HG02610 (cell line): Measurements from ENCODE around the gene PNPLA2.

Source experiments
- ATAC-seq: cut with Tn5 transposase; IDR thresholded peaks from one replicate; pipeline ENCODE4 v1.9.1; 2021; ENCODE audit warnings: mild to moderate bottlenecking, moderate library complexity; ENCODE audit not compliant: unreplicated experiment

Gene PNPLA2

DNA sequence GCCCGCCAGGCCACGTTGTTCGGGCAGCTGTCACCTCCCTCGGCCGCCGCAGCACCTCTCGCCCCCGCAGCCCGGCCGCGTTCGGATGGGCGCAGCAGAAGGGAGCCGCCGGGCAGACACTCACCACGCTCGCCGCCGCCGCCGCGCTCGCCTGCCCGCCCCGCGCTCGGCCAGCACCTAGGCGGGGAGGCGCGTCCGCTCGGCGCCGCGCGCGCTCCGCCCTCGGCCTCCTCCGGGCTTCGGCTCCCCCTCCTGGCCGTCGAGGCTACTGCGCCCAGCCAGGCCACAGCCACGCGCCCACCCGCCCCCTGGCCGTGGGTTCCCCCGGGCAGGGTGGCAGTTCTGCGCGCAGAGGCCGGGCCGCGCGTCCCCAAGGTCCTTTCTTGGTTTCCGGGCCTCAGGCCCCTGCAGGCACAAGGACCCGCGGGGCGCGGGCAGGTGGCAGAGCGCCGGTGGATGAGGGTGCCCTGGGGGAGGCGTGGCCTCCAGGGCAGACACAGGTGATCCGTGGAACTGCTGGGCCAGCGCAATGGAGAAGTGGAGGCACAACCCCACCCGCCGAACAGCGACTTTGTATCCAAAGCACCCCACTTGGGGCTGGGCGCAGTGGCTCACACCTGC, 20.5 kb upstream of the PNPLA2 start, which contains the start of gene SLC25A22:
SLC25A22 (minus strand) TSS at position 189 of the 621 bp plus-strand sequence. CDS start 3,275 bp downstream, outside the sequence.
- peak; percentile 61 for ATAC-seq

DNA sequence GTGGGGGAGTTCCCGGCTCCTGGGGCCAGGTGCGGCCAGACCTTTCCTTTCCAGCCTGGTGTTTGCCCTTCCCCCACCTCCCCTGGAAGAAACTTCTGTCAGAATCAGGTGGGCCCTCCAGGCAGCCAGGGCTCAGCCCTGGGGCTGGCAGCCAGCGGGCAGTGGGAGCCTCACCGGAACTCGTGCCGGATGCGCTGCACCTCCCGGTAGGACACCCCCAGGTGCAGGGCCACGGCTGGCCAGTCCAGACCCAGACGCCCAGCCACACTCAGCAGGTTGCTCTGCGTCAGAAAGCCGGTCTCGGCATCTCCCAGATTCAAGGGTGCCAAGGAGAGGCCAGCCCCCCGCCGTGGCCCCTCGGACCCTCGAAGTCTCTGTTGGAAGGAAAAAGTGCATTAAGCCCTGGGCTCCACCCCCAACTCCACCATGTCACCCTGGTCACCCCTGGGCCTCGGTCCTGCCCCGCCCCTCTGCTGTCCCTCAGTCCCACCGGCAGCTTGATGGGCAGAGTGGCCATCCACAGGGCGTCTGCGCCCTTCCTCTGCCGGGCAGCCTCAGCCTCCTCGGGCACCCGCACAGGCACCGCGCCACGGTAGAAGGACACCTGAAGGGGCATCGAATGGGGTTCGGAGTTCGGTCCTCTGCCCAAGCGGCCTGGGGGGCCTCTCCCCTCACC, 18.9 kb upstream of the PNPLA2 start:
- ATAC-seq = no peak

DNA sequence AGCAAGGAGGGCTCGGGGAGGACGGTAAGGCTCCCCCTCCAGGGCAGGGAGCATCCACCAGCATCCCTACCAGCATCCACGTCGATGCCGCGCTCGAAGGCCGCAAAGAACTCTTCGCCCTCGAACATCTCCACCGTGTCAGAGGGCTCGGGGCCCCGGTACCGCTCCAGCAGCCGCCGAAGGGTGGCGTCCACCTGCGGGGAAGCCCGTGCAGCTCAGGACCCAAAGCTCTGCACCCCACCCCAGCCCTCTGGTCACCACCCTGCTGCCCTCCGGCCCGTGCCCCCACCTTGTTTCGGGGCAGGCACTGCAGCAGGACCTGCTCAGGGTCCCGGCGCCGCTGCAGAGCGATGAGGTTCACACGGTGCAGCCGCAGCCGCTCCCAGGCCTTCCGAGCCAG, 18.2 kb upstream of the PNPLA2 start:
- ATAC-seq = no peak

DNA sequence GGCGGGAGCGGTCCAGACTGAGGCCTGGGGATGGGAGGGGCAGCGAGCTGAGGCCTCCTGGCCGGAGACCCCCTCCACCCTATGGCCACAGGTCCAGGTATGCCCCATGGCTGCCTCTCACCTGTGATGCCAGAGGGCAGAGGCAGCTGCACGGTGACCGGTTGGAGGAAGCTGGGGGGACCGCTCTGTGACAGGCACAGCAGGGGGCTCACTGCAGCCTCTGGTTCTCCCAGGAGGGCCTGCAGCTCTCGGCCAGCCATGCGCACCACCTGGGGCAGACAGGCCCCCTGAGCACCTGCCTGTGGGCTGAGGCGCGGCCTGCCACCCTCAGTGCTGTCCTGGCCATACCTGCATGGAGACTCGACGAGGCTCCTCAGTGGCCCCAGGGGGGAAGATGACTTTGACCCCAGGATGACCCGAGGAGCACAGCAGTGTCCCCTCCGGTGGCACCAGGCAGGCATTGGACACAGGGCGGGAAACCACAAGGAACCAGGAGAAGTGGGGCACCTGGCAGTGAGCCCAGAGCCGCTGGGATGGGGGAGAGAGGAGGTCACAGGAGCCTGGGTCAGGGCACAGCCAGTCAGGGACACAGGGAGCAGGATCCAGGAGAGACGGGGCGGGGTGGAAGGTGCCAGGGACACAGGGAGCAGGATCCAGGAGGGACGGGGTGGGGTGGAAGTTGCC, 17.5 kb upstream of the PNPLA2 start:
- no peak for ATAC-seq

DNA sequence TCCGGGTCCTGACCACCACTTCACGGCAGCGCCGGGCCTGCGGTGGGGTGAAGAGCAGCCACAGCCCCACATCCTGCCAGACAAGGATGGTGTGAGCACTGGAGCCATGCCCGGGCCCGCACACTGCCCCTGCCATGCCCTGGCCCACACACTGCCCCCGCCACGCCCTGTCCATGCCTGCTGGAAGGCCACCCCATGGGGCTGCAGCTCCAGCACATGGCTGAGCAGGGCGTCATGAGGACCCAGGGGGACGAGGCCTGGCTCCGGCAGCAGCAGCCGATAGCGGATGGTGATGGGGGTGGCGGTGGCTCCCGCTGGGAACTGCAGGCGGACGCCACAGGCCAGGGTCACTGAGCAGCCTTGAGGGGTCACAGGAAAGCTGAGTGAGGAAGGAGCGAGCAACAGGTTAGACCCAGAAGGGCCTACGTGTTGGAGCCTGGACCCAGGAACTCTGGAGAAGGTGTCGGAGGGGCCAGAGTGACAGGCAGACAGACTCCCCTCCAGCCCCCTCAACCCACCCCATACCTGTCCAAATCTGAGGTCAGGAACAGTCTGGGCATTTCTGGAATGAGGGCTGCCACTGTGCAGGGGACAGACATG, 16.6 kb upstream of the PNPLA2 start:
- ATAC-seq = no peak

DNA sequence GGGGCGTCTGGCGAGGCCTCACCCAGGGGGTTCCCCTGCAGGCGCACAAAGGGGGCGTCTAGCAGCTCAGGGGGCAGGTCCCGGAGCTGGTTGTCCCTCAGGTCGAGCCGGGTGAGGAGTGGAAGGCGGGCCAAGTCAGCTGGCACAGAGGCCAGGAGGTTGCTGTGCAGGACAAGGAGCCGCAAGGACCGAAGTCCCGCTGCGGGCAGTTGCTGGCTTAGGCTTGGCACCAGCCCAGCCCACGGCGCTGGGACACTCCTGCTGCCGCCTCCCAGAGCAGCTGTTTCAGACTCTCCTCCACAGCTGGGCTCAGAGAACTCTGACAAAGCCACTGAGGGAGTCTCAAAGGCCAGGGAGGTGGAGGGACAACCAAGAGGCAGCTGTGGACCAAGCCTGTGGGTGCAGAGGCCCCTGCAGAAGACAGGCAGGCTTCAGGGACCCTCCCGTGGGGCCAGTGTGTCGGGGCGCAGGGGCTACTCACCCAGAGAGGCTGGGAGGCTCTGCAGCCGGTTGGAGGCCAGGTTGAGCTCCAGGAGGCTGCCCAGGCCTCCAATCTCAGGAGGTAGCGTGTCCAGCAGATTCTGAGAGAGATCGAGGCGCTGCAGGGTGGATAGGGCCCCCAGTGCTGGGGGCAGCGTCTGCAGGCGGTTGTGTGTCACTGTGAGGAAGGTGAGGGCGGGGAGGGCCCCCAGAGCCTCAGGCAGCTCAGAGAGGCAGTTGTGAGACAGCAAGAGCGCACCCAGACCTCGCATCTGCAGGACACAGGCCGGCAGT, 15.8 kb upstream of the PNPLA2 start:
- ATAC-seq = no peak

DNA sequence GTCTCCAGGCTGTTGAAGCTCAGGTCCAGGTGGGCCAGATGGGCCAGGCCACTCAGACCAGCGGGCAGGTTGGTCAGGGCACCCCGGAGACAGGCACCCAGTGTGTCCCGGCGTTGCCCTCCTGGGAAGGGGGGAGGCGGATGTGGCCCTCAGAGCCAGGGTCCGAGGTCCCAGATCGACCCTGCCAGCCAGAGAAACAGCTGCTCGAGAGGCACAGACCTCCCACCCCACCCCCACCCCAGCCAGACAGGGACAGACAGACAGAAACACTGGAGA, 15.3 kb upstream of the PNPLA2 start:
- ATAC-seq = no peak

DNA sequence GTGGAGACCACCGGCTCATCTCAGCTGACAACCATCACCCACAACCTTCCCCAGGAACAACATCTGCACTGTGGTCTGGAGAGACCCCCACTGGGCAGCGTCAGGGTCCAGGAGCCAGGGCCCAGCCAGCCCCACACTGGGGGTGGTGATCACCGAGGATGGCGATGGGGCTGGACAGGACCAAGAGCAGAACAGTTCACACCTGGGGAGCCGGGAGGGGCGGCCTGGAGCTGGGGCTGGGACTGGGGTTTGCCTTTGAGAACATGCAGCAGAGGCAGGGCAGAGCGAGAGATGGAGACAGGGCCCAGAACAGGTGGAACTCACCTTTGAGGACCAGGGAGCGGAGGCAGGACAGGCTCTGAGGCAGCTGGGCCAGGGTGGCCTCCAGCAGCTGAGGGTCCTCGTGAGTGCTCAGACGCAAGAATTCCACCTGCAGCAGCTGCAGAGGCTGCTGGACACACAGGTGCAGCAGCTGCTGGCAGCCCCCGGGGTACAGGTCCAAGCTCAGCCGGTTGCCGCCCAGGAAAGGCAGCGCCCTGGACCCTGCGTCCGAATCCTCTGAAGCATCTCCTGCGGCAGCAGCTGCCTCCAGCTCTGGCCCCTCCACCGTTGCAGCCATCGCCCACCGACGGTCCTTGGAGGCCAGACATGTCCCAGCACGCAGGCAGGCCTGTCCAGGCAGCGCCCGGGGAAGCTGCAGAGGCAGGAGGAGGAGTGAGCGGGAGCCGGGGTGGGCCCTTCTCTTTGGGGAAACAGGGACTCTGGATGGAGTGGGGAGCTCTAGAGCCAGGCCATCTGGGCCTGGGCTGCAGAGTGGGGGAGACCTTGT, 14.7 kb upstream of the PNPLA2 start:
- no peak for ATAC-seq

DNA sequence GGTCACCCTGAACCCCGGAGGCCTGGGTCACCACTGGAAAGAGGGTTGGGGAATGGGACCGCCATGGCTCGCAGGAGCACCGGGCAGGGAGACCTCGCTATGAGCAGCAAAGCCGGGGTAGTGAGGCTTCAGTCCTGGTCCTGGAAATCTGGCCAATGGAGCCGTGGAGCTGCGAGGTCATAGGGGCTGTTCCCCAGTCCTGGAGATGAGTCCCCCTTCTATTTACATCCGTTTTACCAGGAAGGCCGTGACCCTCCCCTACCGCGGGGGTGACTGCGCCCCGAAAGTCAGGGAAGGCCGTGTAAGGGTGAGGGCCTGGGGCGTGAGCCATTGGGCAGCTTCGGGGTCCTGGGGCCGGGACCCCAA, 14.1 kb upstream of the PNPLA2 start:
- no peak for ATAC-seq

DNA sequence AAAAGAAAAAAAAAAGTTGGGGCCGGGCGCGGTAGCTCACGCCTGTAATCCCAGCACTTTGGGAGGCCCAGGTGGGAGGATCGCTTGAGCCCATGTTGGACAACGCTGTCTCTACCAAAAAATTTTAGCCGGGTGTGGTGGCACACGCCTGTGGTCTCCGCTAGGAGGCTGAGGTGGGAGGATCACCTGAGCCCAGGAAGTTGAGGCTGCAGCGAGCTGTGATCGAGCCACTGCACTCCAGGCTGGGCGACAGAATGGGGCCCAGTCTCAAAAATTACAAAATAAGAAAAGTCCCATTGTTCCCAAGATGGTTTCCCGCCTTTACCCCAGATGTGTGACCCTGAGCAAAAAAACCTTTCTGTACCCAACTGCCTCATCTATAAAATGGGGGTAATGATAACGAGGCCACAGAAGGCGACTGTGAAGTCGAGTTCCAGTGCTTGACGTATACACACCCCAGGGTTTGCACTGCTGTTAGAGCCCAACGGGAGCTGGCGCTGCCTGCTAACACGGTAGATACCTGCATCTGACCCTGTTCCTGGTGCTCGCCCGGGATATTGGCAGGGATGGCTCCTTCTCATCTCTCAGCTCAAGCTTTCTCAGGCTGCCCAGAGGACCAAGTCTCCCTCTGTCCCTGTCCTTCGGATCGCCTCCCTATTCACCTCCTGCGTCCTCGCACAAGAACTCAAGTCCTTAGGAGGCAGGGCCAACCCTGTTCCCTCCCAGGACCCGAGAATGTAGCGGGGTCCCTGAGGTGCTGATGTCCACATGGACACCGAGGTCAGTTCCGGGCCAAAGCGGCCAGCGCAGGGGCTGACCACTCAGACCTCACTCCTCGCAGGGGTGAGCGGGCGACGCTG, 10.1 kb upstream of the PNPLA2 start:
- no peak for ATAC-seq

DNA sequence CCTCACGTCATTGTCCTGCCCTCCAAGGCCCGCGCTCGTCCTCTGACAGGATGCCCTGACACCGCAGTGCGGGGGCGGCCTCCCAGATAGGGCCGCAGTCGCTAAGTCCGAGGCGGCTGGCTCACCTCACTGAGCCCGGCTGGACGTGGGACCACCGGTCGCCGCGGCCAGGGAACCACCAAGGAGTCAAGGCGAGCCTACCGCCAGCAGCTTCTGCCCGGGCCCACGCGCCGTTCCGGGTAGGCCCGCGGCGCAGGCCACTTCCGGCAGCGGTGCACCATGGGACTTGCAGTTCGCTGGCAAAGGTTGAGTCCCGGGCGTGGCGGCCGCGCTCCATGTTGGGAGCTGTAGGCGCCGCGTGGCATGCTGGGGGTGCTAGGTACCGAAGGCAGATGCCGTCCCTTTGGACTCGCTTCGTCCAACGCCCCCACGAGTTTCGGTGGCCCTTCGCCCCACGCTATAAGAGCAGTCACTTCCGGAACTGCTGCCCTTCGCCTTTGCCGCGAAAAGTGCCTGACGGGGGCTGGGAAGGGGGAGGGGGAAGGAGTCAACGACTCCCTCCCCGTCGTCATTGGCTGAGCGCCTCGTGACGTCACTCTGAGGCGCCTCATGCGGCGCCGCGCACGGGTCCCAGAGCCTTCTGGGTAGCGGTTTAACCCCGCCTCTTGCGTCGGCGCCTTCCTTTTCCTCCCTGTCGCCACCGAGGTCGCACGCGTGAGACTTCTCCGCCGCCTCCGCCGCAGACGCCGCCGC, 9.3 kb upstream of the PNPLA2 start, which contains the start of gene RPLP2:
RPLP2 (plus strand) TSS at position 681 of the 753 bp plus-strand sequence. CDS start 268 bp downstream, outside the sequence.
- peak; percentile 75 for ATAC-seq

DNA sequence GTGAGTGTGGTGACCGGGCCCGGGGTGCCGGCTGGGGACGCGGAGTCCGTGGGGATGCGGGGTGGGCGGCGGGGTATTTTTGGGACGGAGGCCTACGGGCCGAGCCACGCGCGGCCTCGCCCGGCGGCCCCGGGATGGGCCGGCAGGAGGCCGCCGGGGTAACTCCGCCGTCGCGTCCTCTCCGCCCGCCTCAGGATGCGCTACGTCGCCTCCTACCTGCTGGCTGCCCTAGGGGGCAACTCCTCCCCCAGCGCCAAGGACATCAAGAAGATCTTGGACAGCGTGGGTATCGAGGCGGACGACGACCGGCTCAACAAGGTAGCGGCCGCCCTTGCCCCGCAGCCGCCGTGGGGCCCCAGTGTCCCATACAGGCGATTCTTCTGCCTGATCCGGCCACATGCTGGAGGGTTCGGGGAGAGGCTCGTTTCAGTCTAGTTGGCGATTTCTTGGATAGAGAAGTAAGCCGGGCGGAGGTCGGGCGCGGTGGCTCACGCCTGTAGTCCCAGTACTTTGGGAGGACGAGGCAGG, 8.6 kb upstream of the PNPLA2 start:
- no peak for ATAC-seq

DNA sequence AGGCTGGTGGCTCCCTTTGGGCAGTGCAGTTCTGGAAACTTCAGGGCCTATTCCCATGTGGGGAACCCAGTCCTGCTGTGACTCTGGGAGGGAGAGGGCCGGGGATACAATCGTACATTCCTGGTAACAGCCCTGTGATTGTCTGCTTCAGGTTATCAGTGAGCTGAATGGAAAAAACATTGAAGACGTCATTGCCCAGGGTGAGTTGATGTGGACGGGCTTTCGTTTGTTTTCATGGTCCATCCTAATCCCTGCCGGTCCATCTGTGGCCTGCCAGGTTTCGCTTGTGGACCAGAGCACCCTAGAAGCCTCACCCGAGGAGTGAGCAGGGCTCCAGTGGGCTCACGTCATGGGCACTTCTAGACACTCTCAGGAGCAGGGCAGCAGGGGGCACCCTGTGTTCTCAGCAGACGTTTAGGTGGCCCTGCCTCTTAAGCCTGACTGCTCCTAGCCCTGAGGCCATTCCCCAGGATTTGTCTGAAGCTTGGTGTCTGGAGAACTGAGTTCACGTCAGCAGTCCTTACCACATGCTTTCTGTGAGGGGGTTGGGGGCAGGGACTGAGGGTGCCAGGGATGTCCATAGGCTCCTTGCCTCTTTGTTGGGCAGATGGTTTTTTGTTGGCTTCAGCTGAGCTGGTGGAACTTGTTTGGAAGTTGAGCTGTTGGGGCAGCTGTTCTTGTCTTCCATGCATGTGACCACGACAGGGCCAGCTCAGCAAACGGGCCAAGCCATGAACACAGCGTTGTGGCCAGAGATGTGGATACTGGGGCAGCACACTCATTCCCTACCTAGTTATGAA, 7.1 kb upstream of the PNPLA2 start:
- no peak for ATAC-seq

DNA sequence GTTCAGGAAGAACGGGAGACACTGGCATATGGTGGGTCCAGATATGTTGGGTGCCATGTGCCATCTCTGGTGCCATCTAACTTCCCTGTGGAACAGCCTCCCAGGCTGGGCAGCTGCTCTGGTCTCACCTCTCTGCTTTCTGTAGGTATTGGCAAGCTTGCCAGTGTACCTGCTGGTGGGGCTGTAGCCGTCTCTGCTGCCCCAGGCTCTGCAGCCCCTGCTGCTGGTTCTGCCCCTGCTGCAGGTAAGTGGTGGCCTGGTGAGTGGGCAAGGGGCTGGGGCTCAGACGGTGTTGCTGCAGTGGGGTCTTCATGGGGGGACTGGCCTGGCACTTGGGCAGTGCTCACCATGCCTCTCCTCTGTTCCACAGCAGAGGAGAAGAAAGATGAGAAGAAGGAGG, 6.3 kb upstream of the PNPLA2 start:
- no peak for ATAC-seq

DNA sequence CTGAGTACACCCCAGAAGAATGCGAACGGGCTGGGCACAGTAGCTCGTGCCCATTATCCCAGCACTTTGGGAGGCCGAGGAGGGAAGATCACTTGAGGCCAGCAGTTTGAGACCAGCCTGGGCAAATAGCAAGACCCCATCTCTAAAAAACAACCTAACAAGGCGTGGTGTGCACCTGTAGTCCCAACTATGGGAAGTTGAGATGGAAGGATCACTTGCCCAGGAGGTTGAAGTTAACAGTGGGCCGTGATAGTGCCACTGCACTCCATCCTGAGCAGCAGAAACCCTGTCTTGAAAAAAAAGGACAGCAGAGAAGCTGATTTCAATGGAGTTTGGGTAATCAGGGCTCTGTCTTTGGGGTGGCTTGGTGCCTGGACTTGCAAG, 5.7 kb upstream of the PNPLA2 start:
- ATAC-seq = no peak

DNA sequence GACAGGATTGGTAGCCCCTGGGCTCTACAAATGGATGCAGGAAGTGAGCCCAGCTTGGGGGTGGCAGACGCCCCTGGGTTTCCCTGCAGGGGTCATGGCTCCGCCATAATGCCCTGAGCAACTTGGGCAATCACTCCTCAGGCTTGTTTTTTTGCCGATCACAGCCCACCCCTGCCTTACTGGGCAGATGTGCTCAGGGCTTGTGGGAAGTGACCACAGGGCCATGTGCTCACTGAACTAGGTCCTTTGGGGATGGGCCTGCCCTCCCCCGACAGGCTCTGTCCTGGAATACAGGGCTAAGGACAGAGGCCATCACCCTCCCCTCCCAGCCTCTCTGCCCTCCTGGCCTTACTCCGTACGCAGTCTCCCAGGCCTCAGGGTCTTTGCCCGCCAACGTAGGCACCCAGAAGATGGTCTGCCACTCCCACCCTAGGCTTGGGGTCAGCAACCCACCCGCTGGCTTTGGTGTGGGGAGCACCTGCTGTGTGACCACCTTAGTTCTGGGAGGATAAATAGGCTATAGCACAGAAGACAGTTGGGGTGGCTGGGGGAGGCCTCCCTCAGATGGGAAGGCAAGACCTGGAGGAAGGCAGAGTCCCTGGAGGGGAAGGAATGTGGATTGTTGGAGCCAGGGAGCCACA, 5.1 kb upstream of the PNPLA2 start:
- ATAC-seq = no peak
